ENCODE results near the gene AKNAD1. TPM values are rescaled to one million over a fixed set of nuclear protein-coding genes. Genes with fewer than 3 reads are reported as not detected.

Gene AKNAD1
- total and polyA plus RNA-seq, 2 of the 8 experiments (the other 6 are each of a cell fraction or from before 2014, with no cell fraction given) = not detected

DNA sequence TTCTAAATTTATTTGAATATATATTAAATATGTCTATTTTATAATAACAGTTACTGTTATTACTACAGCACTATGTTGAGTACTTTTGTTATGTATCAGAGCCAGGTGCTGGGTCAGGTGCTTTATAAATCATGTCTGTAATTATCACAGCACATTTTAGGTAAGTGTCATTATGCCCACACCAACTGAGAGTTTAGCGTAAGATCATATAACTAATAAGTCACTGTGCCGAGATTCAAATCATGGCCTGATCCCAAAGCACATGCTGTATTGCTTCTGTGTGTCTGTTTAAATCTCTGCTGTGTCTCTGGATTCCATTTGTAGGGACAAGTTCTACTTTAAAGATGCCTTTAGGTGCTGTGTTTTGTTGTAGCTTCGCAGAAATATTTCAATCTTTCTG lies 21.8 kb upstream of the AKNAD1 start:
- ChIA-PET POLR2A (ENCODE audit: partially characterized antibody) (no interaction called here), CTCF (ENCODE audit: partially characterized antibody) (interaction anchor here (2.9 kb wide), 1 partner anchor 19 kb away, joined by 6 read pairs; no protein-coding TSS in a partner anchor)
- 87% methylated on average over 3 of the region's 3 CpGs; no CpG with 5 or more reads in 1 of the 2 experiments for WGBS, 2 experiments (ENCODE audit: extremely low coverage in 1 of 2, insufficient coverage in 1 of 2, insufficient read length in 1 of 2, insufficient replicate concordance in 2 of 2, low coverage in 1 of 2, low lambda C conversion rate in 2 of 2, missing lambda C conversion rate in 1 of 2)
- no peak for DNase-seq (ENCODE audit: low read depth in 1 of 2, low spot score in 2 of 2)
- no peak overlapping the region for H2AFZ ChIP-seq (ENCODE audit: low read length)
- no peaks in the 10 kb centered on the region for H3K36me3 ChIP-seq (ENCODE audit: control insufficient read depth in 2 of 4, insufficient read depth in 4 of 4, low read length in 3 of 4)
- H4K20me1 ChIP-seq (replicated peaks in 1 of 2; ENCODE audit: control insufficient read depth in 1 of 2, insufficient read depth in 2 of 2, low read length in 2 of 2) = no peaks in the 10 kb centered on the region
- peak overlapping the region in 1 of 2 experiments; percentile 75; a peak in 2 of 4 replicates for H3K4me2 ChIP-seq (ENCODE audit: insufficient read depth in 1 of 2, low read depth in 2 of 2, low read length in 2 of 2)
- H3K4ac ChIP-seq (replicated peaks; ENCODE audit: insufficient read length, low read depth, low read length) = no peak overlapping the region
- no peak overlapping the region for H4K5ac ChIP-seq (ENCODE audit: insufficient read length, low read depth, low read length)
- H2BK5ac ChIP-seq (ENCODE audit: low read depth, low read length) = no peak overlapping the region
- no peak overlapping the region for H4K8ac ChIP-seq (ENCODE audit: extremely low read depth, insufficient read depth, low read length)
- no peak overlapping the region for H3K9ac ChIP-seq (replicated peaks in 1 of 4; ENCODE audit: extremely low read depth in 1 of 4, low read depth in 3 of 4, low read length in 3 of 4)
- H3K79me2 ChIP-seq (ENCODE audit: control insufficient read depth in 1 of 2, insufficient read depth in 2 of 2, low read length in 2 of 2) = peaks cover 0 to 22% of the 10 kb centered on the region in 2 experiments; a peak in 1 of 4 replicates
- no peak overlapping the region for H3K14ac ChIP-seq (ENCODE audit: insufficient read length)
- H2AK5ac ChIP-seq (ENCODE audit: low read depth, low read length) = no peak overlapping the region
- no peak for FAIRE-seq
- no peak overlapping the region for H2BK12ac ChIP-seq (ENCODE audit: low read depth, low read length)
- H3K27me3 ChIP-seq (replicated peaks in 1 of 4; ENCODE audit: control insufficient read depth in 3 of 4, extremely low read depth in 1 of 4, insufficient read depth in 3 of 4, low read length in 3 of 4) = peaks cover 0 to 3% (median 0%) of the 10 kb centered on the region in 4 experiments; a peak in 1 of 7 replicates
- TF ChIP-seq SP1 (IDR thresholded peaks at IDR 0.05; ENCODE audit: low read depth, low read length) (no peak), CBX5 (IDR thresholded peaks at IDR 0.05; ENCODE audit: low read depth, low read length) (no peak), RAD21 (IDR thresholded peaks at IDR 0.05 in 1 of 2, conservative IDR thresholded peaks at IDR 0.05 in 1 of 2; ENCODE audit: low read depth in 2 of 2, low read length in 2 of 2) (no peak)
- H2BK15ac ChIP-seq (ENCODE audit: low read length) = no peak overlapping the region
- no peak overlapping the region for H2BK20ac ChIP-seq (ENCODE audit: low read length)
- no peak overlapping the region for H3K27ac ChIP-seq (ENCODE audit: low read depth, low read length)
- H4K91ac ChIP-seq (replicated peaks; ENCODE audit: insufficient read length, low read length) = no peak overlapping the region
- no peak overlapping the region for H3K56ac ChIP-seq (replicated peaks; ENCODE audit: insufficient read length, low read depth, low read length)
- H3K23ac ChIP-seq (ENCODE audit: insufficient read length) = no peak overlapping the region
- H3K79me1 ChIP-seq (ENCODE audit: low read depth, low read length) = no peaks in the 10 kb centered on the region
- H3K4me1 ChIP-seq (replicated peaks in 1 of 4; ENCODE audit: control insufficient read depth in 3 of 4, insufficient read depth in 4 of 4, low read length in 3 of 4) = no peaks in the 10 kb centered on the region
- peaks cover 2% of the 10 kb centered on the region for H3K23me2 ChIP-seq (ENCODE audit: low read depth, low read length)
- H3K4me3 ChIP-seq (ENCODE audit: extremely low read depth in 1 of 4, insufficient read depth in 2 of 4, low read depth in 3 of 4, low read length in 4 of 4) = no peak overlapping the region
- H2BK120ac ChIP-seq (replicated peaks; ENCODE audit: low read depth, low read length) = no peak overlapping the region
- no peaks in the 10 kb centered on the region for H3K9me3 ChIP-seq (ENCODE audit: insufficient read depth in 2 of 2, low read depth in 1 of 2, low read length in 1 of 2)
- H3K18ac ChIP-seq (ENCODE audit: extremely low read depth, low read length) = no peak overlapping the region
